Measurements from ENCODE around the gene C13orf46.

DNA sequence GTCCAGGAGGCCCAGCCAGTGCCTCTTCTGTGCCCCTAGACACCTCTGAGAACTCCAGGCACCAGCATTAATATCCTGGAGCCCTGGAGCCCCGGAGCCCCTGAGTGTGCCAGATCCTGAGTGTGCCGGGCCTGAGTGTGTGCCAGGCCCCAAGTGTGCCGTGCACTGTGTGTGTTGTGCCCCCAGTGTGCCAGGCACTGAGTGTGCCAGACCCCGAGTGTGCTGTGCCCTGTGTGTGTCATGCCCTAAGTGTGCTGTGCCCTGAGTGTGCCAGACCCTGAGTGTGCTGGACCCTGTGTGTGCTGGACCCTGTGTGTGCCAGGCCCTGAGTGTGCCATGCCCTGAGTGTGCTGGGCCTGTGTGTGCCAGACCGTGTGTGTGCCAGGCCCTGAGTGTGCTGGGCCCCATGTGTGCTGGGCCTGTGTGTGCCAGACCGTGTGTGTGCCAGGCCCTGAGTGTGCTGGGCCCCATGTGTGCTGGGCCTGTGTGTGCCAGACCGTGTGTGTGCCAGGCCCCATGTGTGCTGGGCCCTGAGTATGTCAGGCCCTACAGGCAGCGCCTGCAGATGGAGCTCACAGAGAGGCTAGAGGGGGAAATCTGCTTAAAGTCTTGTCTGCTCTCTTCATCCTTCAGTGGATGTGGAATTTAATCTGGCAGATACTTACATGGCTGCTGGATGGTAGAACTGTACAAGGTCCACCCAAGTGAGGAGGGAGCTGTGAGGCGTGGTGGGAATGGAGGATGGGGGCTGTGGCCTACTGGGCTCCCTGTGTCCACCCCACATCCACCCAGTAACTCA is 53.9 kb downstream of the C13orf46 start:
- TF ChIP-seq, protein P1, sequence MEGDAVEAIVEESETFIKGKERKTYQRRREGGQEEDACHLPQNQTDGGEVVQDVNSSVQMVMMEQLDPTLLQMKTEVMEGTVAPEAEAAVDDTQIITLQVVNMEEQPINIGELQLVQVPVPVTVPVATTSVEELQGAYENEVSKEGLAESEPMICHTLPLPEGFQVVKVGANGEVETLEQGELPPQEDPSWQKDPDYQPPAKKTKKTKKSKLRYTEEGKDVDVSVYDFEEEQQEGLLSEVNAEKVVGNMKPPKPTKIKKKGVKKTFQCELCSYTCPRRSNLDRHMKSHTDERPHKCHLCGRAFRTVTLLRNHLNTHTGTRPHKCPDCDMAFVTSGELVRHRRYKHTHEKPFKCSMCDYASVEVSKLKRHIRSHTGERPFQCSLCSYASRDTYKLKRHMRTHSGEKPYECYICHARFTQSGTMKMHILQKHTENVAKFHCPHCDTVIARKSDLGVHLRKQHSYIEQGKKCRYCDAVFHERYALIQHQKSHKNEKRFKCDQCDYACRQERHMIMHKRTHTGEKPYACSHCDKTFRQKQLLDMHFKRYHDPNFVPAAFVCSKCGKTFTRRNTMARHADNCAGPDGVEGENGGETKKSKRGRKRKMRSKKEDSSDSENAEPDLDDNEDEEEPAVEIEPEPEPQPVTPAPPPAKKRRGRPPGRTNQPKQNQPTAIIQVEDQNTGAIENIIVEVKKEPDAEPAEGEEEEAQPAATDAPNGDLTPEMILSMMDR (IDR thresholded peaks at IDR 0.05), result no peak
- no peak for TF ChIP-seq EP300 (IDR thresholded peaks at IDR 0.05; ENCODE audit: low read depth)
